K562 (cell line): ENCODE data around the gene TRAF3. TPM values are rescaled to one million over a fixed set of nuclear protein-coding genes. Genes with fewer than 3 reads are reported as not detected.

Experiments
- ATAC-seq: fragments of 200-7000 bp; cut with Tn5 transposase; 3 replicates; pipeline ENCODE4 v1.9.1; 2020; ENCODE audit warnings: moderate library complexity
- BruUV-seq: library from RNA; stranded (reverse); fragments of 400-500 nt; replicated peaks from 2 replicates; lab custom pipeline; 2021; lab: Mats Ljungman, UMichigan
- CTCF ChIA-PET: fragments of 300-600 bp; formaldehyde crosslinking; extraction: SDS; loops from one replicate; lab custom pipeline; 2021; ENCODE audit warnings: low intra/inter-chr PET ratio; lab: Yijun Ruan, JAX
- POLR2A ChIA-PET: fragments of 300-600, 350-650 bp; sonication (Branson Sonifier 250); formaldehyde crosslinking; extraction: SDS; loops from one replicate; lab custom pipeline; 2021; ENCODE audit warnings: antibody characterized with exemption, inconsistent platforms; lab: Yijun Ruan, JAX
- DNase-seq, 4 experiments: peaks; one replicate each; pipeline versions ENCODE4 v3.0.0 to v3.0.0-alpha.2; 2011 to 2018; ENCODE audit warnings: low spot score in 3 of 4, mixed read lengths in 3 of 4; ENCODE audit errors: extremely low read depth in 1 of 4
- FAIRE-seq: peaks from 2 replicates; lab custom pipeline; 2011; peaks lifted over from hg19 to GRCh38; lab: Jason Lieb, UNC
- H2AFZ ChIP-seq: 2 replicates; pipeline ENCODE4 v1.6.0; 2011; ENCODE audit warnings: low read depth, low read length, control low read depth, inconsistent platforms
- H3K27ac ChIP-seq: fragments of 200-600 bp; 3 replicates; pipeline ENCODE4 v1.8.0; 2011; ENCODE audit warnings: low read depth, mild to moderate bottlenecking, control low read depth, inconsistent platforms, low read length, moderate library complexity, mixed read lengths; ENCODE audit errors: extremely low read depth
- H3K27me3 ChIP-seq, 2 experiments: fragments of 300-600 bp in 1 of 2; 2 replicates in 1 of 2; 3 replicates in 1 of 2; pipeline versions ENCODE4 v1.6.0 to v1.8.0; 2011; ENCODE audit warnings: inconsistent platforms in 2 of 2, low read length in 2 of 2, mild to moderate bottlenecking in 1 of 2, mixed read lengths in 1 of 2, moderate library complexity in 1 of 2; ENCODE audit not compliant: control insufficient read depth in 2 of 2, insufficient read depth in 2 of 2
- H3K36me3 ChIP-seq: fragments of 300-600 bp; 3 replicates; pipeline ENCODE4 v1.8.0; 2011; ENCODE audit warnings: mild to moderate bottlenecking, low read length, inconsistent platforms; ENCODE audit not compliant: control insufficient read depth, insufficient read depth
- H3K4me1 ChIP-seq, 2 experiments: fragments of 200-600 bp in 1 of 2; replicated peaks in 1 of 2; 2 replicates in 1 of 2; 3 replicates in 1 of 2; pipeline versions ENCODE4 v1.5.1 to v1.8.0; 2011; ENCODE audit warnings: inconsistent platforms in 2 of 2, low read length in 2 of 2, mild to moderate bottlenecking in 1 of 2, mixed read lengths in 1 of 2, moderate library complexity in 1 of 2; ENCODE audit not compliant: control insufficient read depth in 2 of 2, insufficient read depth in 2 of 2
- H3K4me2 ChIP-seq: 2 replicates; pipeline ENCODE4 v1.6.1; 2011; ENCODE audit warnings: low read length, control low read depth, inconsistent platforms, mixed read lengths; ENCODE audit not compliant: insufficient read depth
- H3K4me3 ChIP-seq: fragments of 200-600 bp; sonication (generic), shearing (Covaris generic); 2 replicates; pipeline ENCODE4 v1.5.1; 2016; ENCODE audit warnings: control low read depth, inconsistent platforms
- H3K79me2 ChIP-seq: fragments of 200-600 bp; 3 replicates; pipeline ENCODE4 v1.8.0; 2011; ENCODE audit warnings: low read length, inconsistent platforms; ENCODE audit not compliant: control insufficient read depth, insufficient read depth
- H3K9ac ChIP-seq, 2 experiments: 2 replicates each; pipeline versions ENCODE4 v1.6.0 to v1.6.1; 2011; ENCODE audit warnings: low read depth in 2 of 2, low read length in 2 of 2, control low read depth in 1 of 2, inconsistent platforms in 1 of 2, mild to moderate bottlenecking in 1 of 2, mixed read lengths in 1 of 2; ENCODE audit not compliant: insufficient read depth in 1 of 2
- H3K9me1 ChIP-seq: one replicate; pipeline ENCODE4 v1.6.0; 2011; ENCODE audit warnings: inconsistent platforms, mild to moderate bottlenecking, low read length, moderate library complexity; ENCODE audit not compliant: control insufficient read depth, insufficient read depth
- H3K9me3 ChIP-seq: replicated peaks from 2 replicates; pipeline ENCODE4 v1.5.1; 2011; ENCODE audit warnings: low read depth, low read length, inconsistent platforms; ENCODE audit not compliant: control insufficient read depth, insufficient read depth
- H4K20me1 ChIP-seq: replicated peaks from 2 replicates; pipeline ENCODE4 v1.6.1; 2011; ENCODE audit warnings: low read length, inconsistent platforms, mixed read lengths; ENCODE audit not compliant: control insufficient read depth, insufficient read depth
- ASH1L ChIP-seq: fragments of 450-650 bp; IDR thresholded peaks from 2 replicates; pipeline ENCODE4 v1.6.1; 2018; ENCODE audit warnings: borderline replicate concordance, mild to moderate bottlenecking, low read depth; ENCODE audit not compliant: partially characterized antibody
- IFI16 ChIP-seq: fragments of 250-450 bp; sonication (Bioruptor Pico); IDR thresholded peaks from 2 replicates; pipeline ENCODE4 v2.1.2; 2022; ENCODE audit warnings: mild to moderate bottlenecking, inconsistent platforms
- POLR2AphosphoS2 ChIP-seq: IDR thresholded peaks from 2 replicates; pipeline ENCODE4 v1.6.1; 2012; ENCODE audit warnings: low read length, improper control_type of control experiment
- ZNF184 ChIP-seq: sonication (generic); formaldehyde crosslinking; IDR thresholded peaks from 2 replicates; pipeline ENCODE4 v1.5.0; 2020; ENCODE audit warnings: missing genetic modification reagents
- ZNF282 ChIP-seq: sonication (generic); formaldehyde crosslinking; IDR thresholded peaks from 2 replicates; pipeline ENCODE4 v1.8.1; 2023; ENCODE audit warnings: missing genetic modification reagents
- WGBS: fragments of 100-300 bp; shearing (Covaris generic); methylation state at CpG from one replicate; pipeline ENCODE4 v1.1.6; 2016; ENCODE audit warnings: low coverage, mixed read lengths; ENCODE audit not compliant: insufficient coverage; ENCODE audit errors: missing lambda C conversion rate; 5-methylcytosine and 5-hydroxymethylcytosine counted together
- in situ Hi-C: fragments of 300-500 bp; cut with MboI; formaldehyde crosslinking; loops from 4 replicates; pipeline ENCODE4 v1.15.0; 2018; ENCODE audit warnings: inconsistent platforms, mixed read lengths
- intact Hi-C: fragments of 100-400 bp; cut with micrococcal nuclease; formaldehyde crosslinking; loops from 2 replicates; pipeline ENCODE4 v1.14.2; 2022
- polyA plus RNA-seq, 8 experiments: library from polyadenylated mRNA; depleted of rRNA in 4 of 8; stranded (reverse) in 5 of 8; unstranded in 3 of 8; fragments of >200 nt; fragmentation: Nextera tagmentation in 2 of 8; fragmentation: Illumina TruSeq in 1 of 8; extraction: Ambion mirVana in 2 of 8; extraction: Trizol in 1 of 8; gene quantifications; 2 replicates each; pipeline versions ENCODE4 v1.2.1 to v1.2.3, GENCODE V29; 2011 to 2014; ENCODE audit warnings: inconsistent platforms in 1 of 8, missing spikeins in 1 of 8
- total RNA-seq, 7 experiments: library from RNA; depleted of rRNA in 6 of 7; stranded (reverse); fragments of >200 nt in 6 of 7; fragmentation: Illumina TruSeq in 2 of 7; extraction: Trizol in 2 of 7; gene quantifications; 2 replicates each; pipeline versions ENCODE4 v1.2.1 to v1.2.3, GENCODE V29; 2011 to 2021; ENCODE audit warnings: low replicate concordance in 1 of 7
- TF ChIP-seq, protein P1 (sequence below): IDR thresholded peaks from 2 replicates; pipeline ENCODE4 v1.6.1; 2011; ENCODE audit not compliant: insufficient read length; ENCODE audit errors: extremely low read depth
- TF ChIP-seq, protein P2 (sequence below): sonication (generic); formaldehyde crosslinking; IDR thresholded peaks from 2 replicates; pipeline ENCODE4 v1.8.0; 2022; ENCODE audit warnings: missing genetic modification reagents, mild to moderate bottlenecking, borderline replicate concordance

The TRAF3 gene
- total and polyA plus RNA-seq, 9 of the 15 experiments (the other 6 are each of a cell fraction or from before 2014, with no cell fraction given), result 0.52 to 21.3 (median 9.9) TPM

DNA sequence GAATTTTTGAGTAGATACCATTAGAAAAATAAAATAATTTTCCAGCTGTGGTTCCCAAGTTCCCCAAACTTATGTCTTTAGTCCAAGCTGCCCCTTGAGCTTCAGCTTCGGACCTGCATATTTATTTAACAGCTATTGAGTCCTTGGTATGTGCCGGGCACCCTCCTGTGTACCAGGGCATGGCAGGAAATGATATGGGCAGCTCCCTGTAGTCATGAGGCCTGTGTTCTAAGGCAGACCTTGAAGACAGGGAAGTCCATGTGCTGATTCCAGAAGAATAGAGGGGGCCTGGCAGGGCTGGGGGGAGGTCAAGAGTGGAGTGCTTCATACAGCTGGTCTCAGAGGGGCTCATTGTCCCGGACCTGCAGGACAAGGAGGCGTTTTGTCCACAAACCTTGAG, 29.2 kb downstream of the TRAF3 start:
- POLR2A ChIA-PET, result interaction anchor here (0.6 to 1.0 kb wide), 3 partner anchors 10 to 16 kb away, joined by 3 to 4 read pairs (median 3); no protein-coding TSS in a partner anchor
- Histone ChIP-seq H3K27me3 (no peaks in the 10 kb centered on the region), H3K9me1 (no peaks in the 10 kb centered on the region), H4K20me1 (no peaks in the 10 kb centered on the region), H3K4me3 (no peak overlapping the region), H3K27ac (no peak overlapping the region), H3K9me3 (no peaks in the 10 kb centered on the region), H3K4me1 (peaks cover 7 to 20% of the 10 kb centered on the region in 2 experiments; a peak in 3 of 5 replicates), H3K9ac (peak overlapping the region in 1 of 2 experiments; percentile 81; a peak in 1 of 4 replicates), H3K4me2 (no peak overlapping the region), H3K36me3 (no peaks in the 10 kb centered on the region; the same call in 2 of the 3 replicates), H3K79me2 (peaks cover 30% of the 10 kb centered on the region), H2AFZ (no peak overlapping the region)
- FAIRE-seq (no peak), ATAC-seq (no peak), DNase-seq (no peak)
- in situ Hi-C loops, result no loop called here
- intact Hi-C loops, result no loop called here
- BruUV-seq, result no TSS peak
- WGBS, result 49% methylated on average over 3 of the region's 4 CpGs
- CTCF ChIA-PET, result no interaction called here
- TF ChIP-seq ZNF184 (CRISPR knock-in tag) (no peak), ZNF282 (CRISPR knock-in tag) (no peak), POLR2AphosphoS2 (no peak), ASH1L (no peak), IFI16 (CRISPR knock-in tag) (no peak)
- TF ChIP-seq, protein P1, sequence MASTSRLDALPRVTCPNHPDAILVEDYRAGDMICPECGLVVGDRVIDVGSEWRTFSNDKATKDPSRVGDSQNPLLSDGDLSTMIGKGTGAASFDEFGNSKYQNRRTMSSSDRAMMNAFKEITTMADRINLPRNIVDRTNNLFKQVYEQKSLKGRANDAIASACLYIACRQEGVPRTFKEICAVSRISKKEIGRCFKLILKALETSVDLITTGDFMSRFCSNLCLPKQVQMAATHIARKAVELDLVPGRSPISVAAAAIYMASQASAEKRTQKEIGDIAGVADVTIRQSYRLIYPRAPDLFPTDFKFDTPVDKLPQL, result no peak
- TF ChIP-seq, protein P2, sequence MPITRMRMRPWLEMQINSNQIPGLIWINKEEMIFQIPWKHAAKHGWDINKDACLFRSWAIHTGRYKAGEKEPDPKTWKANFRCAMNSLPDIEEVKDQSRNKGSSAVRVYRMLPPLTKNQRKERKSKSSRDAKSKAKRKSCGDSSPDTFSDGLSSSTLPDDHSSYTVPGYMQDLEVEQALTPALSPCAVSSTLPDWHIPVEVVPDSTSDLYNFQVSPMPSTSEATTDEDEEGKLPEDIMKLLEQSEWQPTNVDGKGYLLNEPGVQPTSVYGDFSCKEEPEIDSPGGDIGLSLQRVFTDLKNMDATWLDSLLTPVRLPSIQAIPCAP (CRISPR knock-in tag), result no peak
